Activated CD4-positive, alpha-beta T cell treated with anti-CD3 and anti-CD28 coated beads, Interleukin-2, amount 50 U/mL, for 48 hours (primary cell): ENCODE measurements around the gene LRRC74A.
A peak's percentile ranks its signal among the peaks of the same experiment; 100 is the strongest.
"Not testable (repeated sequence)": the region's sequence is repeated elsewhere in the genome, so short reads cannot be mapped to it uniquely, and the experiment has no call there.

Source experiments
- DNase-seq, 2 experiments: peaks; one replicate each; pipeline ENCODE4 v3.0.0-alpha.2; 2020

LRRC74A gene

GRCh38 chr14:76898006-76898405, 71.8 kb downstream of the LRRC74A start:
- DNase-seq: not testable (repeated sequence)

GRCh38 chr14:76900682-76901081, 74.5 kb downstream of the LRRC74A start:
- no peak for DNase-seq

DNA sequence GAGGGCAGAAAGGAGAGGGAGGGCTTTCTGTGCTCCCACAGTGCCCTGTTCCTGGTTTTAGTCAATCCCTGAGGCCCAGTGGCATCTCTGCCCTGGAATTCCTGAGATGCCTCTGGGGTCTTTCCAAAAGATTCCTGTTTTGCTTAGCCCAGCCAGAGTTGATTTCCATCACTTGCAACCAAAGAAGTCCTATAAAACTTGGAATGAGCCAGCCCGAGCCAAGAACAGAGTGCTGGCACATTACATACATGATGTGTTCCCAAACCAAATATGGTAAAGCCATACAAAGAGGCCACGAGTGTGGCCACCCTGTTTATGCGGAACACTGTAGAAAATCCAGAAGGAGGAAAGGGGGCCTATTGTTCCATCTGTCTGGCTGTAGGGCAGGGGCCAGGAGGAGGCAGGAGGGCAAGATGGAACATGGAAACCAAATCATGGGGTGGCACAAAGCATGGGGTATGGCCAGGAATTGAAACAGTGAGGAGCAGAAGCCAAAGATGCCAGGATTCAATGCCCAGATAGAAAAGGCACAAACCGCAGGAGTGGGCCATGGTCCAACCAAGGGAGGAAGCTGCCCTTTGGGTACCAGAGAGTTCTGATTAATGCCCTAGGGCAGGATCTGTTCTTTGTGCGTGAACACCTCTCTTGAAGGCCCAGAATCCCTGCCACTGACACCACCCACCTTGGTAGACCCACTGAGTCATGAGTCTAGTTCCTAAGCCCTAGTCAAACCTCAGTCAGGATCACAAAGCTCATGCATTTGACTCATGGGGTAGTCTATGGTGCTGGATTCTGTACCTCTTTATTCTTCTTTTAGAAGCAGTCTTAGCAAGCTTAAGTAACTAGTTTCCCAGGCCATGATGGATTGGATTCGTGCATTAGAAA, 75.2 kb downstream of the LRRC74A start:
- no peak for DNase-seq

- DNase-seq: no peak
Measured at GRCh38 chr14:76902591-76902990, 76.4 kb downstream of the LRRC74A start.

DNA sequence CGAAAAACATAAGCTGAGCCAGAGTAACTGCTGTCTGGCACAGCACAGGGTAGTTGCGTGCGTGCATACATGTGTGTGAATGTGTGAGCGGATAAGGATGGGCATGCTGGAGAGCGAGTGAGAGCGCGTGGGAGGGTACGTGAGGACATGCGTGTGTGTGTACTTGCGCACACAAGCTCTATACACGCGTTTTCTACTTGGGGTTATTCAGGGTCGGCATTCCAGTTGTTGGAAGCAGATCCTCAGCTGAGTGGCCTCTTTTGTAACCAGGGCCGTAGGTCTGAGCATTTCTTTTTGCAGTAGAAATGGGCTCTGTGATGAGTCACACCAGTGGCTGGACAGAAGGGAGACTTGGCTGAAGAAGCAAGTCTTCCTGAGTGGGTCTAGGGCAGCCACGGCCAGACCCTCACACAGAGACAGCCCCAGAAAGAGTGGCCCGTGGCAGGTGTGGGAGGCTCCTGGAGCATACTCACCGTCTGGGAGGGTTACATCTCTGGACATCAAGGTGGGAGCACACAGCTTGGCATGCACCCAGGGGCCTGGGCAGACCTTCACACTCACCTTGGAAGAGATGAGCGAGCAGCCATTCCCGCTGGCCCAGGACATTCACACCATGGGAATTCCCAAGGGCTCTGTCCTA, 78.0 kb downstream of the LRRC74A start:
- no peak for DNase-seq

DNA sequence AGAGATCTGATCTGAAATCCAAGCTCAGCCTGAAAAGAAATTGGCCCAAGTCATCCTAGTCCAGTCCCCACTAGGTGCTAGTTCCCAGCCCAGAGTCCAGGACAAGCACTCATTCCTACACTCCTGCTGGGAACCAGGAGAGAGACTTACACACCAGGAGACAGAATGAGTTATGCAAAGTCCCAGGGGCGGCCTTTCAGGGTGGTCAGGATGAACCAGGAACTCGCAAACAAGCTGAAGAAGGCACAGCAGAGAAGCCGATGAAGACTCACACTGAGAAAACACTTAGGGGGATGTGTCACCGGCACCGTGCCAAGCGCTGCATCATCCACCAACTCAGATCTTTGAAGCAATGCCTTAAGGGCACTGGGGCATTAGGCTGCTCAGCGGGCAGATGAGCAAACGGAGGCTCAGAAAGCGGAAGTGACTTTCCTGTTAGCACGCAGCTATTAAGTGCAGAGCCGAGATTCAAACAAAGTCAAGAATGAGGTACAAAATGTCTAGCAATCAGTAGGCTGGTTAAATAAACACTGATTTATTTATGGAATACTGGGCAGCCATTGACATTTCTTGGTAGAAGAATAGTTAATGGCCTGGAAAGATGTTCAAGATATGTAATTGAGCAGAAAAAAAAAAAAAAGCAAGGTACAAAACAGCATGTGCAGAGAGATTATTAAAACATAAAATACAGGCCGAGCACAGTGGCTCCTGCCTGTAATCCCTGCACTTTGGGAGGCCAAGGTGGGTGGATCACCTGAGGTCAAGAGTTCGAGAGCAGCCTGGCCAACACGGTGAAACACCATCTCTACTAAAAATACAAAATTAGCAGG, 78.7 kb downstream of the LRRC74A start:
- peak; percentile 81 to 86 for DNase-seq

DNA sequence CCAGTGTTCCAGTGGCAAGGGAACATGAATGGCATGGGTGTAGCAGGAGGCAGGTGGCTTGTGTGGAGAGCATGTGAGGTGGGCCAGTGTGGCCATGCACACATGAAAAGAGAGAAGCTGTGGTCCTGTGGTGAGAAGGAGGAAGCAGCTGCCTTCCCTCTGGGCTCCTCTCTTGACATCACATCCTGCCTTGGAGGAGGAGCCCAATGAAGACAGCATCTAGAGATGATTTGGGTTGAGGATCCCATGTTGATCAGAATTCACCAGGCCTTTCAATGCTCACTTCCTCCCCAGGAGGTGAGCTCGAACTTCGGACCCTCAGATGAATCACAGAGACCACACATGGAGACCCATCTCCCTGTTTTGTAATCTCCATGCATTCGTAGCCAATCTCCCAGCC, 82.6 kb downstream of the LRRC74A start:
- no peak for DNase-seq

- DNase-seq: no peak
Measured at GRCh38 chr14:76909266-76909665, 83.1 kb downstream of the LRRC74A start.

GRCh38 chr14:76910371-76910890, 84.2 kb downstream of the LRRC74A start:
- no peak for DNase-seq

GRCh38 chr14:76911473-76911872, 85.3 kb downstream of the LRRC74A start:
- DNase-seq: no peak

GRCh38 chr14:76914533-76915081, 88.4 kb downstream of the LRRC74A start:
- DNase-seq: not testable (repeated sequence)

DNA sequence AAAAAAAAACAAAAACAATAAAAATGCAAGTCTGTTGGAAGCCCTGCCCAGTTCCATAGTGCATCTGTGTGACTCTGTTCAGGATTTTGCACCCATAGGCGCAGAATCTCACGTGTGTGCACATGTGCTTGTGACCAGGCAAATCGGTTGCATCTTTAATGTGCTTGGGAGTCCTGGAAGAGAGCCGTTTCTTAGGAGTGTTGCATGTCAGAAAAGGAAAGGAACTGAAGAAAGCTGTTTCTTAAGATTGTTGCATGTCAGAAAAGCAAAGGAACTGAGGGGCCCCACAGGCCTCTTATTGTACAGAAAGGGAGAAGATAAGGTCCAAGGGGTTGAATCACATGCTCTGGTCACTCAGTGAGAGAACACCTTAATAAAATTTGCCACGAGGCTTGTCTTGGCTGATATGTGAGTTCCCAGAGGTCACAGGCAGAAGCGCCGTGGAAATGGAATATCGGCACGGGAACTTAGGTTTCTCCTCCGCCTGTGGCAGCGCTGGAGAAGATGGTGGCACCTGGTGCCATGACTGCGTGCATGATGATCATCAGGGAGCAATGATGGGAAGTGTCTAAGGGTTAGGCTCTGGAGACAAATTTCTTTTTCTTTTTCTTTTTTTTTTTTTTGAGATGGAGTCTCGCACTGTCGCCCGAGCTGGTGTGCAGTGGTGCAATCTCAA, 90.0 kb downstream of the LRRC74A start:
- no peak for DNase-seq

- peak in 1 of 2 experiments; percentile 36 for DNase-seq
Measured at GRCh38 chr14:76917158-76917596, 91.0 kb downstream of the LRRC74A start.

DNA sequence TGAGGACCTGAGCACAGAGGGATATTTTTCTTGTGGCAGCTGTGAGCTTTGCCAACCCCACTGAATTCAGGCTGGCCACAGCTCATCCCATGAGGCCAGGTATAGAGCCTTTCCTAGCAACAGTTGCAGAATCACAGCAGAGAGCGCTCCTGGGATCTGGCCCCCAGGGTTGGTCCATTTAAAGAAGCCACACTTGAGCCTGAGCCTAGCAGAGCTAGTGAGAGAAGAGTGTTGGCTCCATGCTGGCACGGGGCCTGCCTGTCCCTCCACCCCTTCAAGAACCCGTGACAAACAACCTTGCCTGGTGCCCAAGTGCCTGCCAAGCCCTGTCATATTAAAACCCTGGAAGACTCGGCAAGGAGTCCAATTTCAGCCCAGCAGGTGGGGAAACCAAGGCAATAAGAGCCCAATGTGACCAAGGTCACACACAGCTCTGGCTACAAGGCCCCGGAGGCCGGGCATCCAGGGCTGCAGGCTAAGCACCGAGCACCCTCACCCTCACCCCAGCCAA, 91.6 kb downstream of the LRRC74A start:
- DNase-seq: no peak

DNA sequence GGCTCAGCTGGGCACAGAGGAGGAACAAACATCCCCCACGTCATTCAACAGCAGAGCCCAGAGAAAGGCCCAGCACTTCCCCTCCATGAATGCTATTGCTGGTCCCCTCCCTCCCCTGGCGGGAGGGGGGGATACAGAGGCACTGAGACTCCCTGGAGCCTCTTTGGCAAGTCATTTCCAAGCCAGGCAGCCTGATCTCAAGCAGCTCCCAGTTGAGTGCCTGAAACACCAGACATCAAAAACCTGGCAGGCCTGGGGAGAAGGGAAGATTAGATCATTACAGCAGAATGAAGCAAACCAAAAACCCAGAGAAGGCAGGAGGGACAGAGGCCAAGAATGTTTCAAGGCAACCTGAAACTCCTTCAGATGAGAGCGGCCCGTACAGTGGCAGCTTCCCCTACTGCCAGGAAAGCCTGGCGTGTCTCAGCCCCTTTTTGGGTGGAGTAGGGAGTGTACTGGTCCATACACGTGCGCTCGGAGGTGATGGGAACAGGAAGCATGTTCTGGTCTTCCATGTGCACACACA, 92.1 kb downstream of the LRRC74A start:
- no peak for DNase-seq

DNA sequence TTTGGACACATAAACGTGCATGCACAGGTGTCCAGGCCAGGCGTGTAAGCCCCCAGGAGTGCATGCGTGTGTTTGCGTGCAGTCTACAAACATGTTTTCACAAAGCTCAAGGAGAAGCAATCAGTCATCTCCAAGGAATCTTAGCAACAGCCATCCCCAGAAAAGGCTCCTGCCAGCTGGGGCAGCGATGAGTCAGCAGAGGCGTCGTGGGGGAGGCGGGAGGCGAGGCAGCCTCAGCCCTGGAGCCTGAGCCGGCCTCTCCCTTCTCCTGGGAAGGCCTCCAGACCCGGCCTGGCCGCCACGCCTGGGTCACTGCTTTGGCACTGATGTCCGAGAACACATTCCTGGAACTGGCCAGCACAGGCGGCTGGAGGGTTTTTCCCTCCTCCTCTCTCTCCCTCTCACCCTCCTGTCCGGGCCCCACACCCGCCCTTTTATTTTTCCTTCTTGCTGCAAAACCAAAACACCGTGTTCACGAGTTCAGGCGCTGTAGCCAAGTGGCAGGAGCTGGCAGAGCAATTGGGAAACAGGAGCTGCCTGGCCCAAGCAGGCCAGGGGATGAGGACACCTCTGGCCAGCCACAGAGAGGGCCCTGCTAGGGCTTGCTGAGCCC, 92.7 kb downstream of the LRRC74A start:
- DNase-seq: peak in 1 of 2 experiments; percentile 28
